VCaP (cell line): ENCODE results near the gene BMPER.

Experiments
- H3K27ac ChIP-seq: fragments of 450-650 bp; 2 replicates; pipeline ENCODE4 v1.5.1; 2017
- TF ChIP-seq, protein P1 (sequence below): fragments of 450-650 bp; conservative IDR thresholded peaks from 2 replicates; pipeline ENCODE4 v1.5.1; 2017; ENCODE audit warnings: mild to moderate bottlenecking, moderate library complexity

BMPER gene

DNA sequence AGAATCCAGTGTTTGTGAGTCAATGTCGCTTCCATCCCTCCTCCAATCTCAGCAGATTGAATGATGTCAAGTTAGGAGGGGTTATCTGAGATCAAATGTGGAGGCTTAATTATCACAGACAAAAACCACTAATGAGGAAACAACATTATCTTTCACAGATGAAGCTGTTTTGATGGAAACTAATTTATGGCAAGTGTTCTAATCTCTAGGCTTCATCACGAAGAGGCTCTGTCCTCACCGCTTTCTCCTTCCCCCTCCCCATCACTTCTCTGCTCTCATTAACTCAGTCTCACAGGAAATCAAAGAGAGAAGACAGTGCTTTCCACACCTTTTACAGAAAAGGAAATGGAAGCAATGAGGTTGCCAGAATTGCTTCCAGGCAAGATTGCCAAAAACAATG lies 283.7 kb downstream of the BMPER start:
- H3K27ac ChIP-seq, result no peak overlapping the region
- TF ChIP-seq, protein P1, sequence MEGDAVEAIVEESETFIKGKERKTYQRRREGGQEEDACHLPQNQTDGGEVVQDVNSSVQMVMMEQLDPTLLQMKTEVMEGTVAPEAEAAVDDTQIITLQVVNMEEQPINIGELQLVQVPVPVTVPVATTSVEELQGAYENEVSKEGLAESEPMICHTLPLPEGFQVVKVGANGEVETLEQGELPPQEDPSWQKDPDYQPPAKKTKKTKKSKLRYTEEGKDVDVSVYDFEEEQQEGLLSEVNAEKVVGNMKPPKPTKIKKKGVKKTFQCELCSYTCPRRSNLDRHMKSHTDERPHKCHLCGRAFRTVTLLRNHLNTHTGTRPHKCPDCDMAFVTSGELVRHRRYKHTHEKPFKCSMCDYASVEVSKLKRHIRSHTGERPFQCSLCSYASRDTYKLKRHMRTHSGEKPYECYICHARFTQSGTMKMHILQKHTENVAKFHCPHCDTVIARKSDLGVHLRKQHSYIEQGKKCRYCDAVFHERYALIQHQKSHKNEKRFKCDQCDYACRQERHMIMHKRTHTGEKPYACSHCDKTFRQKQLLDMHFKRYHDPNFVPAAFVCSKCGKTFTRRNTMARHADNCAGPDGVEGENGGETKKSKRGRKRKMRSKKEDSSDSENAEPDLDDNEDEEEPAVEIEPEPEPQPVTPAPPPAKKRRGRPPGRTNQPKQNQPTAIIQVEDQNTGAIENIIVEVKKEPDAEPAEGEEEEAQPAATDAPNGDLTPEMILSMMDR, result no peak

DNA sequence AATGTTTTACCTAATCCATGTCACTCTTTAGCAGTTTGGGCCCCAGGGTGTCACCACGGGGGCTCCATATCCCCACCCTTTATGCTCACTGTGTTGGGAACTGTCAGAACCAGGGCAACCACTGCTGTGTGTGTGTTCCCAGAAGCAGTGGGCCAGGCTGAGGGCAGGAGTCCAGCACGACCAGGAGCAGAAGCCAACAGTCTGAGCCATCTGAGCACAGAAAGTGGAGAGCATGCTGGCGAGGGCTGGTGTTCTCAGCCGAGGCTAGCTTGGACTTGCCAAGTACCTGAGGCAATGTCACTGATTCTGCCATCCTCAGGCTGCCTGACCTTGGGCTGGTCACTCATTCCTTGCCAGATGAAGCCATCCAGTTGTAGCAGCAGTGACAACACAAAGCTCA lies 285.0 kb downstream of the BMPER start:
- H3K27ac ChIP-seq, result no peak overlapping the region
- TF ChIP-seq, protein P1, result no peak

DNA sequence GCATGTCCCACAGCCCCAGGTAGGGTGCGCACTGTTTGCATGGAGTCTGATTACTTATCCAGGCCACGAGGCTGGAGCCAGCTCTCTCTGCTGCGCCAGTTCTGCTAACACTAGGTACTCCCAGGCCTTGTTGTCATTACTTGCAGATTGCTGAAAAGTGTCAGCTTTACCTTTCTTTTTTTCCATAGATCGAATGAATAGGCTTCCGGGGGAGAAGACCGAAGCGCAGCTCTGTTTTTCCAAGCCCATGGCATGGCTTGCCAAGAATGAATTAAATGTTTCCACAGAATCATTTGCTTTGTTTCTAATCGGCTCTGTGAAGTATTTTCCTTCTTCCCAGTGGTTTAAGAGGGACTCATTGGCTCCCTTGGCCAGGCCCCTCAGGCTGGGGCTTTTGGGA lies 285.8 kb downstream of the BMPER start:
- TF ChIP-seq, protein P1, result no peak
- no peak overlapping the region for H3K27ac ChIP-seq

DNA sequence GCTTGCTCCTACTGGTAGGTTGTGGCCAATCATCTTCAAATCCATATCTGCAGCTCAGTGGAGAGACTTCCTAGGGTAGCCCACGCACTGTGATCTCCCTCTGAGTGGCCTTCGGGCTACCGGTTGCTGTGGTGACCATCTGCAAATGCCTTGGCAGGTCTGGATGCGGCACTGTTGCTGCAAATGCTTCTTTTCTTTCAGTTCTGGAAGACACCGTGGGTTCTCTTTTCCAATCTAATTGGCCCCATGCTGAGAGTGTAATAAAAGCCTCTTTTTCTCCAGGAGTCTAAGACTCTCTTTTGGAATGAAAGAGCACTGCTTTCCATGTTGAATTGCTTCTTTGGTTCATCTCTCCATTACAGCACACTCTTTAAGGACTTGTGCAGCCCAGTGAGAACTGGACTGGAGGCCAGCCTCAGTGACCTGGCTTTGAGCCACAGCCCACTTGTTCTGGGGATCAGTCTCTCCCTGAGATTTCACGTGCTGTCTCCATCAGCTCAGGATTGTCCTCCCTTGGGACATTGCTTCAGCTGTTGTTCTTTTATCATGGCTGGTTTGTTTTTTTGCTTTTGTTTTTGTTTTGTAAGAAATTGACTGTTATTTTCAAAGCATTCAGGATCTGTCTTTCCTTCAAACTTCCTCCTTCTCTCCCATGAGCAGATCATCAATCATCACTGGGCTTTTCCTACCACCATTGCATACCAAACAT lies 286.6 kb downstream of the BMPER start:
- H3K27ac ChIP-seq, result no peak overlapping the region
- TF ChIP-seq, protein P1, result no peak

DNA sequence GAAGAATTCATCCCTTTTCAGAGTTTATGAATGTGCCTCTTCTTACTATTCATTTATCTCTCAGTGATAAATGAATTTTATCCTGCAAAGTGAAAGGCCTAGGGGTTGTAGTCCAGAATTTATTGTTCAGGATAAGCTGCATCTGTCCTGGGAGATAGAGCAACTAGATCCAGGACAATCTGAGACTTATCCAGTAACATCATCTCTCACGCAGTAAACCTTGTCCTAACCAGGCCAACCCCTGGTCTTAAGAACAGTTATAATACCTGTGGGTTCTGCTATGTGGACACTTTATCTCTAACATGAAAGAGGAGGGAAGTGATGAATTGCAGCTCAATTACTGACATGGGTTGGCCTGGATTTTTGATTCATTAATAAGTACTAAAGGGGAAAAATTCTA lies 287.6 kb downstream of the BMPER start:
- no peak overlapping the region for H3K27ac ChIP-seq
- TF ChIP-seq, protein P1, result no peak

DNA sequence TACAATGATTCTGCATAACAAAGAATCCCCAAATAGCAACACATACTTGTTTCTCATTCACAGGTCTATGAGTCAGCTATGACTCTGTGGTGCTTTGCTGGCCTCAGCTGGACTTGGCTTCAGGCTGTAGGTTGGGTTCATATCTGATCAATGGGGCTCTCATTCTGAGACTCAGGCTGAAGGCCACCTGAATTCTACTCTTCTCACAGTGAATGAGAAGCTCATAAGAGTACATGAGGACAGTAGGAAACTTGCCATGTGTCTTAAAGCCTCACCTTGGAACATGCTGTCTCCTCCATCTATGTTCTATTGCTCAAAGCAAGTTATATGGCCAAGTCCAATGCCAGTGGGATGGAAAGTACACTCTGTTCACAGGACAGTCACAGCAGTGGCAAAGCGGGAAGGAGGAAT lies 292.9 kb downstream of the BMPER start:
- TF ChIP-seq, protein P1, result no peak
- H3K27ac ChIP-seq, result peak overlapping the region; percentile 69
